NT2/D1 (cell line): ENCODE data around the gene NAT10.

Source experiments
- SUZ12 ChIP-seq: IDR thresholded peaks from 2 replicates; pipeline ENCODE4 v1.6.1; 2011; ENCODE audit not compliant: insufficient read length, insufficient read depth; ENCODE audit errors: extremely low read depth
- YY1 ChIP-seq: IDR thresholded peaks from 2 replicates; pipeline ENCODE4 v1.6.1; 2011; ENCODE audit not compliant: insufficient read length, insufficient read depth
- ZNF274 ChIP-seq: IDR thresholded peaks from 2 replicates; pipeline ENCODE4 v1.6.1; 2011; ENCODE audit warnings: mild to moderate bottlenecking, low read depth, low read length

DNA sequence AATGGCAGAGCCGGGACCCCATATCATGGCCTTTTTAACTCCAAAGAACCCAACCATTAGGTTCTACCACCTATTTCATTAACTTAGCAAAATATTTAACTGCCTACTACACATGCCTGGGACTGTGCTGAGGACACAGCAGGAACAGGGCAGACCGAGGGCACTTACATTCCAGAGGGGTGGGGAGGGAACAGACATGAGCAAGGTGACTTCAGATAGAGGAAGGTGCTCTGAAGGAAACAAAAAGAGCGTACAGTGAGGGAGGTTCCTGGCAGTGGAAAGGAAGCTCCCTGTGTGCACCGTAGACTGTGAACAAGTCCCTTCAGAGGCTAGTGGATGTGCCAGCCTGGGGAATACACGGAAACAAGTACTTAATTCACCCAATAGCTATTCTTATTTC, 82.8 kb downstream of the NAT10 start:
- TF ChIP-seq ZNF274, result no peak
- no peak for TF ChIP-seq YY1
- no peak for TF ChIP-seq SUZ12
